HG02870 (cell line): ENCODE results near the gene KRTAP4-1.
"Not testable (repeated sequence)": the region's sequence is repeated elsewhere in the genome, so short reads cannot be mapped to it uniquely, and the experiment has no call there.

Experiments
- ATAC-seq: cut with Tn5 transposase; IDR thresholded peaks from one replicate; pipeline ENCODE4 v1.9.1; 2021; ENCODE audit warnings: mild to moderate bottlenecking, moderate library complexity; ENCODE audit not compliant: unreplicated experiment

Gene KRTAP4-1

DNA sequence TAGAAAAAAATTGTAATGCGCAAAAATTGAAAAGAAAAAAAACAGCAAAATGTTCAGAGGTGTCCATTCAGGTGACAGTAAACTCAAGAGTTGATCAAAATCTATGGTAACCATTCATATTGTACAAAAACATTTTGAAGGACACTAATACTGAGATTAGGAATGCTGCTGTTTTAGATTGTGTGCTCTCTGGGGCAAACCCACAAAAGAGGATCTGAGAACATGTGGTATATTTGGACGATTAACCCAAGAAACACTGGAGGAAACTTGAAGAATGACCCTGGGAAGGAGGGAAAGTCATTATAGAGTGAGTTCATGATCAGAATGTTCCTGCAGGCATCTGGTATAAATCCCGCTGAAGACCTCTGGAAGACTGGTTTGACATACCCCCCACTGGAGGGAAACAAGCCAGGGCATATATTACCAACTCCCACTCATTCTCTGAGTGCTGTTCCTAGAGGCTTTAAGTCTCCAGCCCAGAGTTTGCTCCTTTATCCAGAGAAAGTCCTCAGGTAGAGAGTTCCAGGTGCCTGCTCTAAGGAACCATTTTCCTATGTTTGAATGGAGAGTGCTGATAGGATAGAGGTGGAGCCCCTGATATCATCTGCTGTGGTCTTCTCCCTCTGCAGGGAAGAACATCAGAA lies 7.8 kb downstream of the KRTAP4-1 start:
- ATAC-seq = no peak

DNA sequence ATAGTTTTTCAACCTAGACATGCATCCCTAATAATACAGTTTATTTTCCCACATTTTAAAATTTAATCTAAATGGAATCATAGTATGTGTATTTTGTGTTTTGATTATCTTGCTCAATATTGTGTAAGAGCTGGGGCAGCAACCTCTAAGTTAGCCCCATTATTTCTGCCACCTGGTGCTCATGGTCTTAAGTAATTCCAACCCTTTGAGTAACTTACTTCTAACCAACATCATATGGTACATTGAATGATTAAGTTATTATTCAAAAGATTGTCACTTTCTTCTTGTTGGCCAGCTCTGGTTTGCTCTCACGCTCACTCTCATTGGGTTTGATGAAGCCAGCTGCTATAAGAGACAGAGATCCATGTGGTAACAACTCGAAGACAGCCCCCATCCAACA lies 12.8 kb downstream of the KRTAP4-1 start:
- ATAC-seq = no peak

DNA sequence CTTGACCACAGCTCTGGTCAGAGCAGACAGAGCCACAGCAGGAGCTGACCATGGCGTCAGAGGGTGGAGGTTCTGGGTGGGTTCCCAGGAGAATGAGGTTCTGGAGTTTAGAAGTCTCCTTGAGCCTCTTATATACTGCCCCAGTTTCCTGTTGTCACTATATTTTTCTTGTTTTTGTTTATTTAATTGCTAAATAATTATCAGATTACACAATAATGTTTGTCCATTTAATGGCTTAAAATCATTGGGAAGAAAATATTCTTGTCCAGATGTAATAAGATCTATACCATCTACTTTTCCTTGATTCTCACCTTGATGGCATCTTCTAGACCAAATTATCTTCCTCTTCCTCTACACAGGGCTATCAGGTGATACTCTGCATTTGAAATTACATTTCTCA lies 16.6 kb downstream of the KRTAP4-1 start, which contains the start of gene KRTAP4-3:
TSS of gene KRTAP4-3 (minus strand) at position 101 of the 400 bp plus-strand sequence. CDS start at position 52, 49 bp downstream.
- ATAC-seq = no peak

DNA sequence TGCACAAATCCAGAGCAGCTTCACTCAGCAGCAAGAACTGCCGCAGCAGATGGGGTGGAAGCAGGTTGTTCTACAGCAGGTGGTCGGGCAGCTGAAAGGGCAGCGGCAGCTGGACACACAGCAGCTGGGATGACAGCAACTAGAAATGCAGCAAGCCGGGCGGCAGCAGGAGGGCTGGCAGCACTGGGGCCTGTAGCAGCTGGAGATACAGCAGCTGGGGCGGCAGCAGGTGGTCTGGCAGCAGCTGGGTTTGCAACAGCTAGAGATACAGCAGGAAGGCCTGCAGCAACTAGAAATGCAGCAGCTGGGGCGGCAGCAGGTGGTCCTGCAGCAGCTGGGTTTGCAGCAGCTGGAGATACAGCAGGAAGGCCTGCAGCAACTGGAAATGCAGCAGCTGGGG lies 17.1 kb downstream of the KRTAP4-1 start:
- ATAC-seq = no peak

DNA sequence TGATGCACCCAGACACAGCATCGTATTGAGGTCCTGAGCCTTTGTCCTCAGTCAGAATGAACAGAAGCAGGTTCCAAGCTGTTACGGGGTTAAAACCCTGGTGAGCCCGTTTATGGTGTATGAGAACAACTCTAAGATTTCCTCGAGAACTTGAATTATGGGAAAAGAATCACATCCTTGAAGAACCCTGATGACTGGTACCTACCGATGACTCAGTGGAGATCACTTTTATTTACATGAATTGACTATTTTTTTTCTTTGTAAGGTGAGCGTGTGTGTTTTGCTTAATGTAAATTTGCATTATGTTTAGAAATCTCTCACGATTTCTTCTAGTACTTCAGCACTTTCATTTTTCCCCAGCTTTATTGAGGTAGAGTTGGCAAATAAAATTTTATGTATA lies 20.9 kb downstream of the KRTAP4-1 start:
- no peak for ATAC-seq

DNA sequence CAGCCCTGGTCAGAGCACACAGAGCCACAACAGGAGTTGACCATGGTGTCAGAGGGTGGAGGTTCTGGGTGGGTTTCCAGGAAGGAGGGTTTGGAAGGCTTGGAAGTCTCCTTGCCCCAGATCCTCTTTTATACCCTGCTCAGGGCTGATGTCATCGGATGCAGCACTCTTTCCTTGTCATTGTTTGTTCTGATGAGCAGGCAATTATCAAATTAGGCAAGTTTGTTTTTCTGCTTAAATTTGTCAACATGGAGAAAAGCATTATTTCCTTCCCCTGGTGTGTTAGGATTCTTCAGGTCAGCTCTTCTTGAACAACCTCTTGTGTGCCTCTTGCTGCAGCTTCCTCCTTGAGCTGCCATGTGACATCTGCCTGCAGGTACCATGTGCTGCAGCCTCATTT lies 24.1 kb downstream of the KRTAP4-1 start, which contains the start of gene KRTAP4-4:
TSS of gene KRTAP4-4 (minus strand) at position 101 of the 400 bp plus-strand sequence. CDS start at position 44, 57 bp downstream.
- ATAC-seq = no peak

DNA sequence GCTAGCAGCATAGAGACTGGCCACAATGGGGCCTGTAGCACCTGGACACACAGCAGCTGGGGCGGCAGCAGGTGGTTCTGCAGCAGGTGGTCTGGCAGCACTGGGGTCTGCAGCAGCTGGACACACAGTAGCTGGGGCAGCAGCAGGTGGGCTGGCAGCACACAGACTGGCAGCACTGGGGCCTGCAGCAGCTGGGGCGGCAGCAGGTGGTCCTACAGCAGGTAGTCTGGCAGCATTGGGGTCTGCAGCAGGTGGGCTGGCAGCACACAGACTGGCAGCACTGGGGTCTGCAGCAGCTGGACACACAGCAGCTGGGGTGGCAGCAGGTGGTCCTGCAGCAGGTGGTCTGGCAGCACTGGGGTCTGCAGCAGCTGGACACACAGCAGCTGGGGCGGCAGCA lies 24.5 kb downstream of the KRTAP4-1 start:
- not testable (repeated sequence) for ATAC-seq

DNA sequence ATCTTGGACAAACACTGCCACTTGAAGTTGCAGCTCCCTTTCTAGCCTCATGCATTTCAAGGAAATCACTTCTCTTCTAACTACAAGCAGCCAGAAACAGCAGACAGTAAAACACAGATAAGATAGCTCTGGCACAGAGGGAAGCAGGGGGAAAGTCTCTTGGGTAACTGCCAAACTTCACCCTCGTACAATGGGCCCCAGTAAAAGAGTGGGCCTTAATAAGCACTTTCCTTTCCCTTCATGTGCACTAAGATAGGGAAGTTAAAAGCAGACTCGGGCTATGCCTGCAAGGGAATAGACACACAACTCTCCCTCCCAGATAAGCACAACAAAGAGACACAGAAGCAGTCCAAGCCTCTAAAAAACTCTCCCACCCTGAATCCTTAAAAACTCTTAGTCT lies 30.9 kb downstream of the KRTAP4-1 start:
- no peak for ATAC-seq

DNA sequence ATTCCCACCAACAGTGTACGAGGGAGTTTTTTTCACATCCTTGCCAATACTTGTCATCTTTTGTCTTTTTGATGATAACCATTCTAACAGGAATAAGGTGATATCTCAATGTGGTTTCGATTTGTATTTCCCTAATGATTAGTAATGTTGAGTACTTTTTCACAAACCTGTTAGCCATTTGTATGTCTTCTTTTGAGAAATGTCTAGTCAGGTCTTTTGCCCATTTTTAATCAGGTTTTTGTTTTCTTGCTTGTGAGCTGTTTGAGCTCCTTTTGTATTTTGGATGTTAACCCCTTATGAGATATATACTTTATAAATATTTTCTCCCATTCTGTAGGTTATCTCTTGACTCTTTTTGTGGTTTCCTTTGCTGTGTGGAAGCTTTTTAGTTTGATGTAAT lies 33.2 kb downstream of the KRTAP4-1 start:
- ATAC-seq = no peak

DNA sequence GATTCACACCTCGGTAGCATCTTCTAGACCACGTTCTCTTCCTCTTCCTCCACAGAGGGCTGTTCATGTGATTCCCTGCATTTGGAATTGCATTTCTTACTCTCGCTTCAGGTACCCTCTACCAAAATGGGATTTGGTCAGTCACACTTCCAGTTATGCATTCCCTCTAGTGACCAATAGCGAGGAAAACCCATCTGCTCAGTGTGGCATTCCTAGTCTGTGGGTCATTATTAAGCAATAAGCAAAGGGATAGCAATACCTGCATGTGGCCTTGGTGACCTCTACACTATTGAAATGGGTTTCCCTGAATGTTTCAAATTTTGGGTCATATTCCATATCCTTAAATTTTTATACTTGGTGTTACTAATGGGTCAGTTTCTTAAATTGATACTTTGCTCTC lies 34.7 kb downstream of the KRTAP4-1 start:
- ATAC-seq = no peak

DNA sequence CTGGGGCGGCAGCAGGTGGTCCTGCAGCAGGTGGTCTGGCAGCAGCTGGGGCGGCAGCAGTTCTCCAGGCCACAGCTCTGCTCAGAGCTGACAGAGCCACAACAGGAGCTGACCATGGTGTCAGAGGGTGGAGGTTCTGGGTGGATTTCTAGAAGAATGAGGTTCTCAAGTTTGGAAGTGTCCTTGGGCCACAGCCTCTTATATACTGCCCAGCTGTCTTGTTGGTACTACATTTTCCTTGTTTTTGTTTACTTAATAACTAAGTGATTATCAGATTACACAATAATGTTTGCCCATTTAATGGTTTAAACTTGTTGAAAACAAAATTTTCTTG lies 35.1 kb downstream of the KRTAP4-1 start, which contains the start of gene KRTAP4-5:
TSS of gene KRTAP4-5 (minus strand) at position 174 of the 334 bp plus-strand sequence. CDS start at position 116, 58 bp downstream.
- ATAC-seq = no peak

DNA sequence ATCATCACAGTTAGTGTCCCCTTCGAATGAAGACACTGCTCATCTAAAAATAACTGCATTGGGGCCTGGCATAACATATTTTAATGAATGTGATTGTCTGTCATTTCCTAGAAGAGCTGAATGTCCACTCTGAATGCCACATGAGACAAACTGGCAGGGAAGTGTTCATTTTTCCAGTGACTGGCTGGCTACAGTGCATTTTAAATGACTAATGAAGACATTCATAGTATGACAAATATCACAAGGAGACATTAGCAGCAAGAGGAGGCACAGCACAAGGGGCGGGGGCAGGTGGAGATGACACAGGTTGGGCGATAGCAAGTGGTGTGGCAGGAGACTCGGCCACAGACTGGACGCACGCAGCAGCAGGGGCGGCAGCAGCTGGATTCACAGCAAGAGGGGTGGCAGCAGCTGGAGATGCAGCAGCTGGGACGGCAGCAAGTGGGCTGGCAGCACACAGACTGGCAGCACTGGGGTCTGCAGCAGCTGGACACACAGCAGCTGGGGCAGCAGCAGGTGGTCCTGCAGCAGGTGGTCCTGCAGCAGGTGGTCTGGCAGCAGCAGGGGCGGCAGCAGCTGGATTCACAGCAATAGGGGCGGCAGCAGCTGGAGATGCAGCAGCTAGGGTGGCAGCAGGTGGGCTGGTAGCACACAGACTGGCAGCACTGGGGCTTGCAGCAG lies 35.6 kb downstream of the KRTAP4-1 start:
- ATAC-seq = not testable (repeated sequence)

DNA sequence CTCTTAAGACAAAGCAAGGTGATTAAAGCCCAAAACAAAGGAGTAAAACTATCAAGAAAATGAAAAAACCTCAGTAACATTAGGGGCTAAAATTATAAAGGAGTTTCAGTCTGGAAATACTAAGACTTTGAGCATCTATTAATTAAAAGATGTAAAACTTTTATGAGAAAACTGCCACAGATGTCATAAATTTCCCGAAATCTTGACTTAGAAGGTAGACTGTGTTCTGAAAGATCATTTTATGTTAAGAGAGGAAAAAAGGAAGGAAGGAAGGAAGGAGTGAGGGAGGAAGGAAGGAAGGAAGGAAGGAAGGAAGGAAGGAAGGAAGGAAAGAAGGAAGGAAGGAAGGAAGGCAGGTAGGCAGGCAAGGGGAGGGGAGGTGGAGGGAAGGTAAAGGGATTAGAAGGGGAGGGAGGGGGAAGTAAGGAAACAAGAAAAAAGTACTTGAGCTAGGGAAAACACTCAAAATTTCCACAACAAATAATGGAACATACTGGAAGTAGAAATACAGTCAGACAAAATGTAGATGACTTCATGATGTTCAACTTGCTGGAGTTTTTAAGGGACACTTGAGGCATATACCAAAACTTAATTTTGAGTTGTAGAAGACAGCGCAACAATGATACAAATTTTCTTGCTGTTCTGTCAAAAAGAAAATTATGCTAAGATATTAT lies 37.0 kb downstream of the KRTAP4-1 start:
- no peak for ATAC-seq

DNA sequence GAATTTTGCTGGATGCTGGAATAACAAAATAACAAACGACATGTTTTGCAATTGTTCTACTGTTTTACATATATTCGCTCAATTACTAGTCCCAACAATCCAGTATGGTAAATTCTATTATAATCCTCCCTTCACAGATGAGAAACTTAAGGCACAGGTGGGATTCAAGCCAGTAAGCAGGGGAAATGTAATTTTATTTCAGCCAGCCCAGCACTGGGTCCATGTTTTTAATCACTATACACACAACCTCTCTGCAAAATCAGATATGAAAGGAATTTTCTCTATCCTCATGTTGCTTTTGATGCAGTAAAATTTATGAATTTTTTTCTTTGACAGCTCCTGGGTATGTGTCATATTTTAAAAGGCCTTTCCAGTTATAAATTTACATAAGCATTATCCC lies 39.5 kb downstream of the KRTAP4-1 start:
- ATAC-seq = no peak

DNA sequence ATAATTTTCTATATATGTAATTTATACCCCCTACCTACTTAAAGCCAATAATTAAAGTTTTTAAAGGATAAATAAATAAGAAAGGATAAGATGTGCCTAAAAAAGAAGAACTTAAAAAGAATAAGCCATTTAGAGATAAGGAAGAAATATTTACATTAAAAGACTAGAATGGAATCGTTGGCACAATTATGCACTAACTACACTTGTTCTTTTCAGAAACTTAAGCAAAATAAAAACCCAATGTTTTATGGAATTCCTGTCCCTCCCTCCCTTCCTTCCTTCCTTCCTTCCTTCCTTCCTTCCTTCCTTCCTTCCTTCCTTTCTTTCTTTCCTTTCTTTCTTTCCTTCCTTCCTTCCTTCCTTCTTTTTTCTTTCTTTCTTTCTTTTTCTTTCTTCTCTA lies 39.9 kb downstream of the KRTAP4-1 start:
- ATAC-seq = no peak

DNA sequence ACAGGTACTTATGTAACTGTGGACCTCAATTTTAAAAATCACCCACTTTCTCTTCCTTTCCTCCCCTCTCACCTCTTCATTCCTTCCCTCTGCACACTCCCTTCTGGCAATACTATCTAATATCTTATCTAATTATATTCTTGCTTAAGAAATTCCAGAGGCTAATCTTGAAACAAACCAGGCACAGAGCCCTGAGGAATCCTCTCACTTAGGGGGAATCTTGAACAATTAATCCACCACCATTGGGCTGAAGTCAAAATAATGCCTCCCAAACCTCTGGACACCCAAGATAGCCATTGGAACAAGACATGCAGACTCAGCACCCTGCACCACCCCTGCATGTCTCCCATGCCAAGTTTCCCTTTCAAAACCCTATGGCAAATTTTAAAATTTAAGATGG lies 43.4 kb downstream of the KRTAP4-1 start:
- no peak for ATAC-seq

DNA sequence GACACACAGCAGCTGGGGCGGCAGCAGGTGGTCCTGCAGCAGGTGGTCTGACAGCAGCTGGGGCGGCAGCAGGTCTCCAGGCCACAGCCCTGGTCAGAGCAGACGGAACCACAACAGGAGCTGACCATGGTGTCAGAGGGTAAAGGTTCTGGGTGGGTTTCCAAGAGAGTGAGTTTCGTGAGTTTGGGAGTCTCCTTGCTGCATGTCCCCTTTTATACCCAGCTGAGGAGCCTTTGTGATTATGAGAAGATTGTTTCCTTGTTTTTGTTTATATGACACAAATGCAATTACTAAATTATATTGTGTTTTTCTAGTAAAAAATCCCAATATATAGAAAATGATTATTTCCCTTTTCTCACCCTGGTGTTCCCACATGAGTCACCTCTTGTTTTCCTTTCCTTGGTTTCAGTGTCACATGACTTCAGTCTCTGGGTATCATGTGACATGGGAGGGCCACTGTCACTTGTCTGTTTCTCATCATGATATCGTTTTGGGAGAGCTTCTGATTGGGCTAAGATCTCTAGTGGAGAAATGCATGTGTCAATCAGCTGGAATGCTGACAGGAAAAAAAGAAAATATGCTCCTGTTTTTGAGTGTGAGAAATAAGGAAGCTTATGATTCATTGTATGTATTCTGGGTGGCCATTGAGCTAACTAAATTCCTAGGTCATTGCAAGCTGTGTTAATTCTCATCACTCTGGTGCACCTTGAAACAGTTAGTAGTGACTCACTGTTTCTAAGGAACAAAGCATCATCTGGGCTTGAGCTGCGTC lies 44.2 kb downstream of the KRTAP4-1 start, which contains the start of gene KRTAP4-6:
TSS of gene KRTAP4-6 (minus strand) at position 185 of the 772 bp plus-strand sequence. CDS start at position 128, 57 bp downstream.
- no peak for ATAC-seq

DNA sequence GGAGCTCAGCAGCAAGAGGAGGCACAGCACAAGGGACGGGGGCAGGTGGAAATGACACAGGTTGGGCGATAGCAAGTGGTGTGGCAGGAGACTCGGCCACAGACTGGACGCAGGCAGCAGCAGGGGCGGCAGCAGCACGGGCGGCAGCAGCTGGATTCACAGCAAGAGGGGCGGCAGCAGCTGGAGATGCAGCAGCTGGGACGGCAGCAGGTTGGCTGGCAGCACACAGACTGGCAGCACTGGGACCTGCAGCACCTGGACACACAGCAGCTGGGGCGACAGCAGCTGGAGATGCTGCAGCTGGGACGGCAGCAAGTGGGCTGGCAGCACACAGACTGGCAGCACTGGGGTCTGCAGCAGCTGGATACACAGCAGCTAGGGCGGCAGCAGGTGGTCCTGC lies 44.8 kb downstream of the KRTAP4-1 start:
- not testable (repeated sequence) for ATAC-seq
